Breast epithelium (tissue), 4 donors: ENCODE measurements around the gene GULP1. TPM values are rescaled to one million over a fixed set of nuclear protein-coding genes. Genes with fewer than 3 reads are reported as not detected.

Experiments used
- DNase-seq, 2 donors: peaks; one replicate each; pipeline ENCODE4 v3.0.0-alpha.2; 2019; ENCODE audit warnings: low spot score in 2 of 2
- H3K27ac ChIP-seq, 2 donors: fragments of 200-600 bp; sonication (generic) in 1 of 2; one replicate each; pipeline ENCODE4 v1.5.1; 2016 to 2019; ENCODE audit warnings: mild to moderate bottlenecking in 1 of 2
- H3K27me3 ChIP-seq, 2 donors: fragments of 200-600 bp; sonication (generic) in 1 of 2; one replicate each; pipeline versions ENCODE4 v1.5.1 to v1.6.0; 2017 to 2019; ENCODE audit warnings: control low read depth in 1 of 2, mild to moderate bottlenecking in 1 of 2
- H3K36me3 ChIP-seq: fragments of 200-600 bp; one replicate; pipeline ENCODE4 v1.5.1; 2019
- H3K4me1 ChIP-seq, 2 donors: fragments of 200-600 bp; sonication (generic); one replicate each; pipeline ENCODE4 v1.5.1; 2016 to 2019; ENCODE audit warnings: control low read depth in 1 of 2
- H3K4me3 ChIP-seq, 3 donors: fragments of 200-600 bp; sonication (generic); 1 replicate in 2 of 3; 2 replicates in 1 of 3; pipeline ENCODE4 v1.5.1; 2016 to 2019; ENCODE audit warnings: mild to moderate bottlenecking in 3 of 3, moderate library complexity in 2 of 3
- H3K9me3 ChIP-seq, 2 donors: fragments of 200-600 bp; sonication (generic) in 1 of 2; one replicate each; pipeline ENCODE4 v1.5.1; 2016 to 2019; ENCODE audit warnings: control low read depth in 1 of 2
- POLR2A ChIP-seq: fragments of 450-650 bp; IDR thresholded peaks from one replicate; pipeline ENCODE4 v1.6.1; 2016; ENCODE audit warnings: antibody characterized with exemption, mild to moderate bottlenecking, moderate library complexity
- POLR2AphosphoS5 ChIP-seq, 3 donors: sonication (generic); formaldehyde crosslinking; IDR thresholded peaks; one replicate each; pipeline ENCODE4 v1.6.1; 2017; ENCODE audit warnings: antibody characterized with exemption in 3 of 3
- intact Hi-C: fragments of 100-400 bp; cut with DNase I; formaldehyde crosslinking; loops from one replicate; pipeline ENCODE4 v1.15.1; 2023; ENCODE audit warnings: low total_unique reads
- total RNA-seq, 3 donors: library from RNA; depleted of rRNA; stranded (reverse); fragments of >200 nt; gene quantifications; one replicate each; pipeline ENCODE4 v1.1.0, GENCODE V29; 2016
- TF ChIP-seq, protein P1 (sequence below), 3 donors: fragments of 450-650 bp; IDR thresholded peaks; one replicate each; pipeline ENCODE4 v1.5.1; 2016 to 2017; ENCODE audit warnings: antibody characterized with exemption in 3 of 3, mild to moderate bottlenecking in 3 of 3, moderate library complexity in 3 of 3

GULP1 gene
- total RNA-seq, 3 donors from 2014 or later: 16.5 to 47.9 (median 43.8) TPM

DNA sequence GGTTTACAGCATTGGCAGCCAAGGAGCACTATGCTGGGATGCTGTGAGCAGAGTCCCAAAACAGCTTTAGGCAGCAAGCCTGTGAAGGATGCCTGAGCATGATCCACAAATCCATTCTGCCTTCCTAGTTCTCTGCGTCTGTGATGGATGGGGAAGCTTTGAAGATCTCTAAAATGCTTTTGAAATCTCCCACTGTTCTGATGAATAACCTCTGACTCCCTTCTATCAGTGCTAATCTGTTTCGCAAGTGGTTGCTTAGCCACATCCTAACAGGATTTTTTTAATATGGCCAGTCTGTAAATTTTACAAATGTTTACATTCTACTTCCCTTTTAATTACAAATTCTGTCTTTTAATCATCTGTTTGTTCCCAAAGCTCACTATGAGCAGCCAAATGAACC is 319.2 kb downstream of the GULP1 start:
- H3K27me3 ChIP-seq: no peaks in the 10 kb centered on the region
- intact Hi-C loops: no loop called here
- H3K9me3 ChIP-seq: peaks cover 0 to 3% of the 10 kb centered on the region in 2 donors
- TF ChIP-seq, protein P1, sequence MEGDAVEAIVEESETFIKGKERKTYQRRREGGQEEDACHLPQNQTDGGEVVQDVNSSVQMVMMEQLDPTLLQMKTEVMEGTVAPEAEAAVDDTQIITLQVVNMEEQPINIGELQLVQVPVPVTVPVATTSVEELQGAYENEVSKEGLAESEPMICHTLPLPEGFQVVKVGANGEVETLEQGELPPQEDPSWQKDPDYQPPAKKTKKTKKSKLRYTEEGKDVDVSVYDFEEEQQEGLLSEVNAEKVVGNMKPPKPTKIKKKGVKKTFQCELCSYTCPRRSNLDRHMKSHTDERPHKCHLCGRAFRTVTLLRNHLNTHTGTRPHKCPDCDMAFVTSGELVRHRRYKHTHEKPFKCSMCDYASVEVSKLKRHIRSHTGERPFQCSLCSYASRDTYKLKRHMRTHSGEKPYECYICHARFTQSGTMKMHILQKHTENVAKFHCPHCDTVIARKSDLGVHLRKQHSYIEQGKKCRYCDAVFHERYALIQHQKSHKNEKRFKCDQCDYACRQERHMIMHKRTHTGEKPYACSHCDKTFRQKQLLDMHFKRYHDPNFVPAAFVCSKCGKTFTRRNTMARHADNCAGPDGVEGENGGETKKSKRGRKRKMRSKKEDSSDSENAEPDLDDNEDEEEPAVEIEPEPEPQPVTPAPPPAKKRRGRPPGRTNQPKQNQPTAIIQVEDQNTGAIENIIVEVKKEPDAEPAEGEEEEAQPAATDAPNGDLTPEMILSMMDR (IDR thresholded peaks at IDR 0.05): no peak
- TF ChIP-seq POLR2A (no peak), POLR2AphosphoS5 (IDR thresholded peaks at IDR 0.05) (no peak)
- no peak overlapping the region for H3K4me3 ChIP-seq
- no peak overlapping the region for H3K27ac ChIP-seq
- no peaks in the 10 kb centered on the region for H3K4me1 ChIP-seq
- no peaks in the 10 kb centered on the region for H3K36me3 ChIP-seq
- DNase-seq: no peak

DNA sequence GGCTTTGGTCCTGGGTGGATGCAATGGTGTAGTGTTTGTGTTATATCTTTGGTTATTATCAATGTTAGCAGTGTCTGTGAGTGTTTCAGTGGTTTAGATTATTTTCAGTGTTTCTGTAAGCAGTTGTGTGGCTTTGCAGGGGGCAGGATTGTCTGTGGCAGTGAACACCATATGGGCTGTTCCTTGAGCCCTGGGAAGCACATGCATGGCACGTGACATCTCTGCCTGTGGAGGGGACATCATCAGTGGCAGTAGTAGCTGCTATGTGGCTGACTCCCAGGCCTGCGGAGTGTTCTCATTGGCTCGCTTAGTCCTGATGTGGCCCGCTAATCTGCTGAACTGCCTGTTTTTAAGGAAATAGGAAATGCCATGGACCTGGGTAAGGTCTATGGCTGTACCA is 327.5 kb downstream of the GULP1 start:
- Histone ChIP-seq H3K36me3 (no peaks in the 10 kb centered on the region), H3K4me3 (no peak overlapping the region), H3K4me1 (no peaks in the 10 kb centered on the region), H3K9me3 (no peaks in the 10 kb centered on the region), H3K27ac (no peak overlapping the region), H3K27me3 (no peaks in the 10 kb centered on the region)
- no peak for DNase-seq
- intact Hi-C loops: no loop called here
- no peak for TF ChIP-seq POLR2AphosphoS5 (IDR thresholded peaks at IDR 0.05)
- no peak for TF ChIP-seq POLR2A
- TF ChIP-seq, protein P1 (IDR thresholded peaks at IDR 0.05): no peak

- Histone ChIP-seq H3K4me3 (no peak overlapping the region), H3K9me3 (no peaks in the 10 kb centered on the region), H3K36me3 (no peaks in the 10 kb centered on the region), H3K27ac (no peak overlapping the region), H3K27me3 (no peaks in the 10 kb centered on the region), H3K4me1 (no peaks in the 10 kb centered on the region)
- intact Hi-C loops: no loop called here
- DNase-seq: no peak
- TF ChIP-seq, protein P1 (IDR thresholded peaks at IDR 0.05): no peak
- TF ChIP-seq POLR2A (no peak), POLR2AphosphoS5 (IDR thresholded peaks at IDR 0.05) (no peak)
Measured at GRCh38 chr2:188620916-188621315, 329.2 kb downstream of the GULP1 start.

DNA sequence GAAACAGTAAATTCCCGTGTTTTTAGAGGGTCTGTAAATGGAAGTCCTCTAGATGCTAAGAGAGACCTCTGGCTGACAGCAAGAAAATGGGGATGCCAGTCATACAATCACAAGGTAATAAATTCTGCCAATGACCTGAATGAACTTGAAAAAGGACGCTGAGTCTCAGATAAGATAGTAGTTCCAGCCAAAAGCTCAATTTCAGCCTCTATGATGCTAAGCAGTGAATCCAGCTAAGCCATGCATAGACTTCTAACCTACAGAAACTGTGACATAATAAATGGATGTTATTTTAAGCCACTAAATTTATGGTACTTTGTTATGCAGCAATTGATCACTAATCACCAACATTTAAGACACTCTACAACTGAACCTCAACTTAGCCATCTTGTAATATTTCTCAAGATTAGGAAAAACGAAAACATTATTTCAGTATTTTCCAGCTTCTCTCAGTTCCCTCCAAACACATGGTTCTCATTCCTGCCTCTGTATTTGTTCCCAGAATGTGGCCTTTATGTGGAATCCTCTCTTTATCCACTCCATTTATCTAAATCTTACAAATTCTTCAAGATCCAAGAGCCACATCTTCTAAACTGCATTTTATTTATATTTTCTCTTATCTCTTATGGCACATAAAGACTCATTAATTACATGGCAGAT is 331.1 kb downstream of the GULP1 start:
- H3K27ac ChIP-seq: peak overlapping the region; percentile 26 to 68
- TF ChIP-seq POLR2AphosphoS5 (IDR thresholded peaks at IDR 0.05): no peak
- TF ChIP-seq POLR2A: no peak
- TF ChIP-seq, protein P1 (IDR thresholded peaks at IDR 0.05): no peak
- no peaks in the 10 kb centered on the region for H3K36me3 ChIP-seq
- no peaks in the 10 kb centered on the region for H3K9me3 ChIP-seq
- no peak overlapping the region for H3K4me3 ChIP-seq
- H3K4me1 ChIP-seq: no peaks in the 10 kb centered on the region
- no peaks in the 10 kb centered on the region for H3K27me3 ChIP-seq
- no peak for DNase-seq
- intact Hi-C loops: no loop called here

DNA sequence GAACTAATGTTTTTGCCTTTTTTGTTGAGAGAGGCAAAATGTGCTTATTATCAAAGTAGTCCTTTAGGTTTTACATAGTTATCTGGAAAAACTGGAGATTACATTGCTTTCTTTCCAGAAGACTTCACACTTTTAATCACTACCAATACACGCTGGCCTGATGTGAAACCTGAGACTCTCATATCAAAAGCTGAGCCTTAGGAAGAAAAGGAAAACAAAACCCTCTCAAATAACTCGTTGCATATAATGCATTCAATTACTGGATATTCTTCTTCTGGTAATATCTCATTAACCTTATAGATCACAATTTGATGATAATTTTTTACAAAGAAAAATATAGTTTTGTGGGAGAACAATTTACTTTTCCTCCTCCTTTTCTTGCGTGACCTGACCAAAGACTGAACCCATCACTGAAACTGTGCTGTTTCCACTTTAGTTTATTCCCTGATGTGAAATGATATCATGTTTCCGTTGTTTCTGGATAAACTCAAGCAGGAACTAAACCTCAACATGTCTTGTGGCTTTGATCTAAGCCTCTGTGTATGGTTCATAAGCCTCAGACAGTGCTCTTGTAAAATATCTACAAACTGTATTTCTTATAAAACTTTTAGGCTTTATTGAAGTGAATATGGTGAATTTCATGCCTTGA is 332.4 kb downstream of the GULP1 start:
- H3K27ac ChIP-seq: peak overlapping the region in 1 of 2 donors; percentile 57
- H3K27me3 ChIP-seq: no peaks in the 10 kb centered on the region
- no peaks in the 10 kb centered on the region for H3K9me3 ChIP-seq
- H3K4me1 ChIP-seq: no peaks in the 10 kb centered on the region
- H3K4me3 ChIP-seq: no peak overlapping the region
- intact Hi-C loops: no loop called here
- no peaks in the 10 kb centered on the region for H3K36me3 ChIP-seq
- TF ChIP-seq POLR2AphosphoS5 (IDR thresholded peaks at IDR 0.05) (no peak), POLR2A (no peak)
- TF ChIP-seq, protein P1 (IDR thresholded peaks at IDR 0.05): no peak
- no peak for DNase-seq
